K562 (cell line): ENCODE data around the gene SPOUT1. TPM values are rescaled to one million over a fixed set of nuclear protein-coding genes. Genes with fewer than 3 reads are reported as not detected.

ENCODE experiments used
- ARID2 ChIP-seq: fragments of 450-650 bp; IDR thresholded peaks from 2 replicates; pipeline ENCODE4 v1.6.1; 2017; ENCODE audit warnings: antibody characterized with exemption, mild to moderate bottlenecking
- CHD4 ChIP-seq: fragments of 200-600 bp; sonication (generic); IDR thresholded peaks from 3 replicates; pipeline ENCODE4 v1.6.1; 2012; ENCODE audit warnings: low read depth, mild to moderate bottlenecking, mixed read lengths, low read length, inconsistent platforms; ENCODE audit not compliant: insufficient read depth, insufficient replicate concordance, poor library complexity, severe bottlenecking
- DIDO1 ChIP-seq: fragments of 450-650 bp; IDR thresholded peaks from 2 replicates; pipeline ENCODE4 v1.6.1; 2016; ENCODE audit warnings: low read depth, missing biosample characterization, missing genetic modification characterization
- ETV6 ChIP-seq, 3 experiments: fragments of 150-350 bp in 1 of 3; sonication (generic) in 1 of 3; formaldehyde crosslinking in 1 of 3; IDR thresholded peaks; 2 replicates each; pipeline versions ENCODE4 v1.6.1 to v1.8.0; 2014 to 2022; ENCODE audit warnings: borderline replicate concordance in 2 of 3, low read depth in 2 of 3, antibody characterized with exemption in 1 of 3, low read length in 1 of 3, mild to moderate bottlenecking in 1 of 3, missing genetic modification reagents in 1 of 3
- MGA ChIP-seq: fragments of 450-650 bp; IDR thresholded peaks from 2 replicates; pipeline ENCODE4 v1.6.1; 2016; ENCODE audit warnings: mild to moderate bottlenecking, moderate library complexity
- MNT ChIP-seq, 2 experiments: fragments of 450-650 bp; conservative IDR thresholded peaks; 2 replicates each; pipeline ENCODE4 v1.6.1; 2017; ENCODE audit warnings: mild to moderate bottlenecking in 2 of 2, moderate library complexity in 2 of 2
- NEUROD1 ChIP-seq: fragments of 150-350 bp; IDR thresholded peaks from 2 replicates; pipeline ENCODE4 v1.6.1; 2014; ENCODE audit warnings: borderline replicate concordance, low read length, low read depth; ENCODE audit not compliant: partially characterized antibody
- PREB ChIP-seq: sonication (generic); formaldehyde crosslinking; IDR thresholded peaks from 2 replicates; pipeline ENCODE4 v1.8.1; 2023; ENCODE audit warnings: mild to moderate bottlenecking, missing genetic modification reagents
- SPI1 ChIP-seq: IDR thresholded peaks from 2 replicates; pipeline ENCODE4 v1.6.1; 2011; ENCODE audit warnings: low read depth, low read length, control low read depth, borderline replicate concordance
- TEAD1 ChIP-seq, 2 experiments: fragments of 450-650 bp in 1 of 2; sonication (generic) in 1 of 2; formaldehyde crosslinking; IDR thresholded peaks; 2 replicates each; pipeline versions ENCODE4 v1.4.0 to v1.8.0; 2020 to 2022; ENCODE audit warnings: mild to moderate bottlenecking in 2 of 2, missing genetic modification reagents in 1 of 2
- ZBTB7A ChIP-seq: IDR thresholded peaks from 2 replicates; pipeline ENCODE4 v1.6.1; 2011; ENCODE audit warnings: low read depth, mild to moderate bottlenecking, low read length, moderate library complexity, borderline replicate concordance; ENCODE audit not compliant: control insufficient read depth
- polyA plus RNA-seq, 8 experiments: library from polyadenylated mRNA; depleted of rRNA in 4 of 8; stranded (reverse) in 5 of 8; unstranded in 3 of 8; fragments of >200 nt; fragmentation: Nextera tagmentation in 2 of 8; fragmentation: Illumina TruSeq in 1 of 8; extraction: Ambion mirVana in 2 of 8; extraction: Trizol in 1 of 8; gene quantifications; 2 replicates each; pipeline versions ENCODE4 v1.2.1 to v1.2.3, GENCODE V29; 2011 to 2014; ENCODE audit warnings: inconsistent platforms in 1 of 8, missing spikeins in 1 of 8
- total RNA-seq, 7 experiments: library from RNA; depleted of rRNA in 6 of 7; stranded (reverse); fragments of >200 nt in 6 of 7; fragmentation: Illumina TruSeq in 2 of 7; extraction: Trizol in 2 of 7; gene quantifications; 2 replicates each; pipeline versions ENCODE4 v1.2.1 to v1.2.3, GENCODE V29; 2011 to 2021; ENCODE audit warnings: low replicate concordance in 1 of 7

SPOUT1 gene
- total and polyA plus RNA-seq, 9 of the 15 experiments (the other 6 are each of a cell fraction or from before 2014, with no cell fraction given), result 10.6 to 121 (median 37.4) TPM

GRCh38 chr9:128863647-128864046 lies 34.1 kb upstream of the SPOUT1 start (continued):
- TF ChIP-seq MGA (no peak; the same call in 1 of the 2 replicates), PREB (CRISPR knock-in tag) (0 out of 2 replicates have a peak, but pooled peaks have one; percentile 37), ETV6 (IDR thresholded peaks at IDR 0.05; ENCODE audit: borderline replicate concordance in 1 of 2, low read depth in 2 of 2, low read length in 1 of 2) (no peak), ETV6 (CRISPR knock-in tag; IDR thresholded peaks at IDR 0.05; ENCODE audit: borderline replicate concordance) (no peak), NEUROD1 (peak; percentile 44), TEAD1 (CRISPR knock-in tag; IDR thresholded peaks at IDR 0.05) (0 out of 4 replicates have a peak, but pooled peaks of 1 of the 2 experiments have one; percentile 25), DIDO1 (tag) (no peak), CHD4 (no peak), ARID2 (no peak), MNT (conservative IDR thresholded peaks at IDR 0.05) (peak in 1 of 2 experiments; percentile 61; a peak in 3 of 4 replicates), SPI1 (no peak), ZBTB7A (peak; percentile 61; the same call in 1 of the 2 replicates)
